ENCODE data around the gene SOD3. TPM values are rescaled to one million over a fixed set of nuclear protein-coding genes. Genes with fewer than 3 reads are reported as not detected.

SOD3 gene
- total and polyA plus RNA-seq, 2 of the 13 experiments (the other 11 are each of a cell fraction or from before 2014, with no cell fraction given): 0.04 TPM; not detected in 1

GRCh38 chr4:24849351-24849750, 54.0 kb downstream of the SOD3 start (continued):
- no peak for TF ChIP-seq ZNF264 (CRISPR knock-in tag; IDR thresholded peaks at IDR 0.05)
- no peak for TF ChIP-seq PITX1 (CRISPR knock-in tag; IDR thresholded peaks at IDR 0.05)
- TF ChIP-seq ZNF773 (CRISPR knock-in tag; IDR thresholded peaks at IDR 0.05; ENCODE audit: borderline replicate concordance): no peak
- no peak for TF ChIP-seq ZNF704 (CRISPR knock-in tag; IDR thresholded peaks at IDR 0.05; ENCODE audit: borderline replicate concordance)
- no peak for TF ChIP-seq GLI4 (CRISPR knock-in tag; IDR thresholded peaks at IDR 0.05; ENCODE audit: borderline replicate concordance)
- TF ChIP-seq, protein P1, sequence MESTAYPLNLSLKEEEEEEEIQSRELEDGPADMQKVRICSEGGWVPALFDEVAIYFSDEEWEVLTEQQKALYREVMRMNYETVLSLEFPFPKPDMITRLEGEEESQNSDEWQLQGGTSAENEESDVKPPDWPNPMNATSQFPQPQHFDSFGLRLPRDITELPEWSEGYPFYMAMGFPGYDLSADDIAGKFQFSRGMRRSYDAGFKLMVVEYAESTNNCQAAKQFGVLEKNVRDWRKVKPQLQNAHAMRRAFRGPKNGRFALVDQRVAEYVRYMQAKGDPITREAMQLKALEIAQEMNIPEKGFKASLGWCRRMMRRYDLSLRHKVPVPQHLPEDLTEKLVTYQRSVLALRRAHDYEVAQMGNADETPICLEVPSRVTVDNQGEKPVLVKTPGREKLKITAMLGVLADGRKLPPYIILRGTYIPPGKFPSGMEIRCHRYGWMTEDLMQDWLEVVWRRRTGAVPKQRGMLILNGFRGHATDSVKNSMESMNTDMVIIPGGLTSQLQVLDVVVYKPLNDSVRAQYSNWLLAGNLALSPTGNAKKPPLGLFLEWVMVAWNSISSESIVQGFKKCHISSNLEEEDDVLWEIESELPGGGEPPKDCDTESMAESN (CRISPR knock-in tag; conservative IDR thresholded peaks at IDR 0.05): no peak
- TF ChIP-seq, protein P2, sequence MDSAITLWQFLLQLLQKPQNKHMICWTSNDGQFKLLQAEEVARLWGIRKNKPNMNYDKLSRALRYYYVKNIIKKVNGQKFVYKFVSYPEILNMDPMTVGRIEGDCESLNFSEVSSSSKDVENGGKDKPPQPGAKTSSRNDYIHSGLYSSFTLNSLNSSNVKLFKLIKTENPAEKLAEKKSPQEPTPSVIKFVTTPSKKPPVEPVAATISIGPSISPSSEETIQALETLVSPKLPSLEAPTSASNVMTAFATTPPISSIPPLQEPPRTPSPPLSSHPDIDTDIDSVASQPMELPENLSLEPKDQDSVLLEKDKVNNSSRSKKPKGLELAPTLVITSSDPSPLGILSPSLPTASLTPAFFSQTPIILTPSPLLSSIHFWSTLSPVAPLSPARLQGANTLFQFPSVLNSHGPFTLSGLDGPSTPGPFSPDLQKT (CRISPR knock-in tag; IDR thresholded peaks at IDR 0.05; ENCODE audit: borderline replicate concordance): no peak
- no peak for TF ChIP-seq NFYC (CRISPR knock-in tag; IDR thresholded peaks at IDR 0.05)
- TF ChIP-seq ZNF362 (CRISPR knock-in tag; IDR thresholded peaks at IDR 0.05; ENCODE audit: borderline replicate concordance): no peak
- no peak for TF ChIP-seq ZBTB8A (CRISPR knock-in tag; IDR thresholded peaks at IDR 0.05; ENCODE audit: borderline replicate concordance, low read depth)
- no peak for TF ChIP-seq MYNN (CRISPR knock-in tag; IDR thresholded peaks at IDR 0.05; ENCODE audit: low read depth)
- TF ChIP-seq PAWR (CRISPR knock-in tag; IDR thresholded peaks at IDR 0.05; ENCODE audit: borderline replicate concordance): no peak
- TF ChIP-seq PAF1 (CRISPR knock-in tag; IDR thresholded peaks at IDR 0.05): no peak
